GM21423 (cell line): ENCODE measurements around the gene PTPRN2.

Source experiments
- ATAC-seq: cut with Tn5 transposase; IDR thresholded peaks from one replicate; pipeline ENCODE4 v1.9.1; 2021; ENCODE audit warnings: mild to moderate bottlenecking, moderate library complexity; ENCODE audit not compliant: unreplicated experiment

Gene PTPRN2

DNA sequence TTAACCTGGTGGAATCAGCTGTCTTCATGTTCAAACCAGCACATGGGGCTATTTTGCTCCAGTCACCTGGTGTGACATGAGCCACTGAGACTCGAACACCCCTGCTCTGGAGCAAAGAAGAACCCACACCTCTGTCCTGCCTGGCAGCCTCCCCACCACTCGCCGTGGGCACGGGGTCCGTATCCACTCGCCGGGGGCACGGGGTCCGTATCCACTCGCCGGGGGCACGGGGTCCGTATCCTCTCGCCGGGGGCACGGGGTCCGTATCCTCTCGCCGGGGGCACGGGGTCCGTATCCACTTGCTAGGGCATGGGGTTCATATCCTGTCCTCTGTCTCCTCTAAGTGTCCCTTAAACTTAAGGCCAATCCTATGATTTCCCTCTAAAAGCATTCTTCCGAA, 558.7 kb downstream of the PTPRN2 start:
- ATAC-seq, result no peak

DNA sequence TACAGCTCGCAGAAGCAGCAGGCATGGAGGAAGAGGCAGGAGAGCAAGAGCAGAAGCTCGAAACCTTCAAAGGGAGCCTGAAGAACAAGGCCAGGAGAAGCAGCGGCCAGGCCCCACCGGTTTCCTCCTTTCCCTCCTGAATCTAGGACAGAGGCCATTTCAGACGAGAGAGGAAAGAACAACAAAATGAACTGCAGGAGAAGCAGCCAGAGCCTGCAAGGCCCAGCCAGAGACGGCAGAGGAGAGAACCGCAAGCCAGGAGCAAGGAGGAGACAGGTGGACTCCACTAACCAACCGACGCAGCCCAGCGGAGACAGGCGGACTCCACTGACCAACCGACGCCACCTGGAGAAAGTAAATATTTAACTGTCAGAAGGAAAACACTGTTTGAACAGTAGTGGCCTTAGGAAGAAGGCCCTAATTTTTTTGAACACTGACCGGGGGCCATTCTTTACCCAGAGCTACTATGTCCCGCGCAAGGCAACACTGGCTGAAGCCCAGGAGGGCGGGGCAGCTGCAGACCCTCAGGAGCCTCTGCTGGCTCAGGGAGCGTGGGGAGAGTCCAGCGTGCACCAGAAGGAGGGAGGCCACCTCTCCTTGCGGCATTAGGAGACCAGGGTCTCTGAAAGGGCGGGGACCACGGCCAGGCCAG, 559.2 kb downstream of the PTPRN2 start:
- ATAC-seq, result no peak

DNA sequence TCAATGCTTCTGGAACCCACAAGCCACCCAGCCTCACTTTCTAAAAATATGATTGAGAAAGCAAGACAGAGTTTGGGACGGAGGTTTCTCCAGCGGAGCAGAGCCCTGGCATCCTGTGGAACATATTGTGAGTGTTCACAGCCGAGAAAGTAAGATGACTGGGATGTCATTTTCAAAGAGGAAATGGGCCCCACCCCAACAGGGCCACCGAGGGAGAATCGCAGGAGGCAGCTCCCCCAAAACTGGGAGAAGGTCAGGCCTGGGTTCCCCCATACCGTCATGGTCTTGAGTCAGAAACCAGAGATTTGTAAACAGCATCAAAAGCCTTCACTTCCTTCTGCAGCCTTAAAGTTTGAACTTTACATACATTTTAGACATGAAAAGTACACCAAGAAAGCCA, 560.0 kb downstream of the PTPRN2 start:
- no peak for ATAC-seq

DNA sequence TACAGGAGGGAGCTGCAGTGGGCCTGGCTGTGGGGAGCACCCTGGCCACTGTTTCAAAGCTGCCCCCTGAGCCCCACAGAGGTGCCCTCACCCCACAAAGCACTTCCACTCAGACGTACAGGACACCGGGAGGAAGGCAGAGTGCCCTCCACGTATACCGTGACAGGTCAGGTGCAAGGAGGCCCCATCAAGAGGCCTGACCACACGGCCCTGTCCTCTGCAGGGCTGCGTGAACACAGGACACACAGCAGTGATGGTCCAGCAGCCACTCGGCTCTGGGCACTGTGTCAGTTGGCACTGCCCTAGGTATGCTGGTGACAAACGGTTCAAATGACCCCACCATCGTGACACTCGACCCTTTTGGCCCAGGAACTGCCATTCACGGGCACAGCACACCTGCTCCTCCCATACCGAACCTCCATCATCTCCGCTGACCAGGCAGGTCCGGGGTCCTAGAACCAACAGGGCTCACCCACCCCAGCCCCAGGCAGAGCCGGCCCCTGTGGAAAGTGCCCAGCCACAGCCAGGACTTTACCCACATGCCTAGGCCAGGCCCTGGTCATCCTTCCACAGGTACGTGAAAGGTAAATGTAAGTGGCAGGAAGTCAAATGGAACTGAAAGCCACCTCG, 560.9 kb downstream of the PTPRN2 start:
- ATAC-seq, result no peak

DNA sequence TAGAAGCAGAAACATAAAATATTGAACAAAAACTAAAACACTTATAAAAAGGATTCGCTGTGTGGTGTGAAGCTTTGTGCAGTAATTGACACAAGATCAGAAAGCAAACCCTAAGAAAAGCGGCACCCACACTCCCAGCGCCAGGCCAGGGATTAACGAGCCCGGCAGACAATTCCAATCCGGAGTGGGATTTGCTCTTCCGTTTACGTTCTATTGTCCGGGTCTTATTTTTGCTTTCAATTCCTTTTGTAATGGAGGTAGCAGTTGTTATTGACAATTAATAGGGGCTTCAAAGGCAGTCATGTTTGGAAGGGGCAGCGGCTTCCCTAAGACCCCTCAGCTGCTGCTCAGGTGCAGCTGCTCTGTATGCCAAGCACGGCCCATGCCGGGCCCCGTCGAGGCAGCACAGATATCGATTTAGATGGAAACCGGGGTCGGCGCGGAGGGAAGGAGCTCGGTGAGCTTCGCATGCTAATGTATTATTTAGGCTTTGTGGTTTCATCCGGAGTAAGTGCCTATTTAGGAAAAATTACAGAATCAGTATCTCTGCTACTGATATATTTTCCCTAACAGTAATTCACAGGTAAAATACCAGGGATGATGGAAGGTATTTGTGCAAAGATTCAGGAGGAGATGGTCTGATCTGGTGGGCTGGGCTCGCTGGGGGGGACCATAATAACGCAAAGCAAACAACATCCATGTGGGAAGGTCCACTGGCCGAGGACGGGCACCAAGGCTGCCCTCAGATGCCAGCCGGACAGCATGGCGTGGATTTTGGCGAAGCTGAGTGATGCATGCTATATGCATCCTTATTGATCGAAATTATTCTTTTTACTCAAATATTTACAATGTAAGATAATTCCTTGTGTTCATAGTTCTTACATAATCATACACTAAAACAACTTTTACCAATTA, 561.7 kb downstream of the PTPRN2 start:
- no peak for ATAC-seq

DNA sequence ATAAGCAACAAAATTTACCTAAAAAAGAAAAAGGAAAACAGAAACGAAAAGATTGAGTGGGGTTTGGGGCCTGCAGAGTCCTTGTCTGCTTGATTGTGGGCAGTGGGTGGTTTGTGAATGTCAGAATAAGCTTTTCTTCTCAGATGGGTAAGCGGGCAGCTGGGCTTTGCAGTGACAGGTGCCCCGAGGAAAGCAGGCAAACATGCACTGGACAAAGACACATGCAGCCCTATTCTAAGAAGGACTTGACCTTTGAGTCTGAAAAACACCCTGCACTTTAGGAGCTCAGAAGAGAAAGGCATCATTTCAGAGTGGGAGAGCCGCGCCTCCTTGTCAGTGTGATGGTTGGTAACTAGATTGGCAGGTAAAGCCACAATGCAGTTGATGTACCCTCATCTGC, 562.7 kb downstream of the PTPRN2 start:
- no peak for ATAC-seq

DNA sequence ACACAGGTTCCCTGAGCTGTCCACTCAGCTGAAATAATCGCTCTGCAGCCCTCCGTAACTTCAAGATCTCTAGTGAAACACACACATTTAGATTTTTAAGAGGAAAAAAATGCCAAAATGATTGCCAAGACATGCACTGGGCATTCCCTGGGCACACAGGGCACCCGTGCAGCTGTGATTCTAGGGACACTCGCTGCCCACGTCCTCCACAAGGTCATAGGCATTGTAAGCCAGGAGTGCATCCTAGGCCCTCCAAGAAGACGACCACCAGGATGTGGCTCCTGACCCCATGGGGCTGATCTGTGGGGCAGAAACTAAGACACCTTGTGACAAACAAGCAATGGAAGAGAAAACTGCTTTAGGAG, 563.3 kb downstream of the PTPRN2 start:
- ATAC-seq, result no peak

DNA sequence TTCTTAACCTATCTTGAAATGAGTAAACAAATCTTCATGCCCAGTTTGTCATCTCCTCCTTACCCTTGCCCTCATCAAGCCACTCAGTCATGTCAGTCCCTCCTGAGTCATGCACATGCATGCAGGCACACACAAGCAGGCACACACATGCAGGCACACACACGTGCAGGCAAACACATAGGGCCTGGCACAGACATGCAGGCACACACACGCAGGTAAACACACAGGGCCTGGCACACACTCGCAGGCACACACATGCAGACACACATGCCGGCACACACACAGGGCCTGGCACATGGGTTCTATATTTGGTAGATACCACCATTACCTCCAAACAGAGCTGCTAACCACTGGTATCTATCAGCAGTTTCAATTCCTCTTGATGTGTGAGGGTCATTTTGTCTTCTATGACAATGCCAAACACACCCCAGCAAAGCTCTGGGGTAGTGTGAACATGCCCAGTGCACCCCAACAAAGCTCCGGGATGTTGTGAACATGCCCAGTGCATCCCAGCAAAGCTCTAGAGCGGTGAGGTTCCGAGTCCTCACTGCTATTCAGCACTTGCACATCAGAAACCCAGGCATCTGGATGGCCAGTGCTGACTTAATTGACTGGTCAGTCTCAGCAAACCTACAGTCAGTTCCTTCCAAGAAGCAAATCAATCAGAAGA, 563.8 kb downstream of the PTPRN2 start:
- no peak for ATAC-seq

DNA sequence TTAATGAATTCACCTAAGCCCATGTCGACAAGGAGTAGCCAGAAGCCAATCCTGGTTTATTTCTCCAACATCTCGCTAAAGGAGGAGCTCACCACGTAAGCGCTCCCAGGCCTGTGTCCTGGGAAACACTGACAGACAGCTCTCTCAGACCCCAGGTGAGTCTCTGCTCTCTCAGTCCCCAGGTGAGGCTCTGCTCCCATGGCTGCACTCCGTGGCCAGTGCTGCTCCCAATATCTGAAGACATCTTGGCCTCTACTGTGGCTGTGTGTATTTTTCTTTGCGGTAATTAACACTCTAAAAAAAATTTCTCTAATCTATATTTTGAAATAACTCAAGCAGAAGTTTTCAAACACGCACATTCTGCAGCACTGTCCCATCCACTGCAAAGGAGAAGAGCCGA, 564.5 kb downstream of the PTPRN2 start:
- ATAC-seq, result no peak

DNA sequence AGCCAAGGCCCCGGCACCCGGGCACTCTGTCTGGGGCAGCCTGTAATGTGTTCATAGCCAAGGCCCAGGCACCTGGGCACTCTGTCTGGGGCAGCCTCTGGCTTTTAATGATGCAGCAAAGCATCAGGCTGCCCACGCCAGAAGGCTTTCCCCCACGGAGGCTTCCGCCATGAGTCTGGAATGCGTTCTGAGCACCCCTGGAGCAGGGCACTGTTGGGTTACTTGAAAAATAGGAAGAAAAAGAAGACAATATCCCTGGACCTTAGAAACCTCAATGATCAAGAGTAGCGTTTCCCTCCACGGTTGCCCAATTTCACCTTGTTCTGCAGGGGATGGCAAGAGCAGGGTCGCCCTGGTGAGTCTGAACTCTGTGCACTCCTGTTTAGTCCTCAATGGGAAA, 565.0 kb downstream of the PTPRN2 start:
- ATAC-seq, result no peak

DNA sequence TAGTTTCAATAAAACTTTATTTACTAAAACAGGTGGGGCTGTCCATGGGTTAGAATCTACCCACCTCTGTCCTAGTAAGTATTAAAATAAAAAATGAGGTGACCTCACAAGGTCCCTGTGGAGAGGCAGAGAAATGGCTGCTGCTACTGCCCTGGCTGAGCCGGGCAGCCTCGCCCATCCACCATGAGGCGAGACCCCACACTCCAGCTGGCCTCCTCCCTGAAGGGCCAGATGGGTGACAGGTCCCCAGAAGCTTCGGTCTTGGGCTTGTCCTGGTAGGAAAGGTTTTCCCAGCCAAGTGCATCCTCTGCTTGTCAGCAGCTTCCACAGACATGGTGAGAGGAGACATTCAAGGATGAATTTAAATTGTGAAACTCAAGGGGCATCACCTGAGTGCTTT, 565.8 kb downstream of the PTPRN2 start:
- no peak for ATAC-seq

DNA sequence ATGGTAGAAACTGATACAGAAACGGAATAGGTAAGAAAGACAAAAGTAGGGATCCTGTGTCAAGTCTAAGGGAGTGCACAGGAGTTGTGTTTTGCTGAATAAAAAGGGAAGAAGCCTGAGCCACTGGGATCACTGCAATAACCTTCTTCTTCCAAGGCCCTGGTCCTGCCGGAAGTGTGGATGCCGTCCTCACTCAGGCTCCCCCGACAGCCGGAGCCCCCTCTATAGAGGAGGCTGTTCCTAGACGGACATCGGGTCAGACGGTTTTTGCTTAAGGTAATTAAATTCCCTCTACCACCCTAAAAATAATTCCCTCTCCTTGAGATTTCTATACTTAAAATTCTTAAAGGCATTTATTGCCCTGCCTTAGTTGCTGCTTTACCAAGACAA, 566.9 kb downstream of the PTPRN2 start:
- ATAC-seq, result no peak

DNA sequence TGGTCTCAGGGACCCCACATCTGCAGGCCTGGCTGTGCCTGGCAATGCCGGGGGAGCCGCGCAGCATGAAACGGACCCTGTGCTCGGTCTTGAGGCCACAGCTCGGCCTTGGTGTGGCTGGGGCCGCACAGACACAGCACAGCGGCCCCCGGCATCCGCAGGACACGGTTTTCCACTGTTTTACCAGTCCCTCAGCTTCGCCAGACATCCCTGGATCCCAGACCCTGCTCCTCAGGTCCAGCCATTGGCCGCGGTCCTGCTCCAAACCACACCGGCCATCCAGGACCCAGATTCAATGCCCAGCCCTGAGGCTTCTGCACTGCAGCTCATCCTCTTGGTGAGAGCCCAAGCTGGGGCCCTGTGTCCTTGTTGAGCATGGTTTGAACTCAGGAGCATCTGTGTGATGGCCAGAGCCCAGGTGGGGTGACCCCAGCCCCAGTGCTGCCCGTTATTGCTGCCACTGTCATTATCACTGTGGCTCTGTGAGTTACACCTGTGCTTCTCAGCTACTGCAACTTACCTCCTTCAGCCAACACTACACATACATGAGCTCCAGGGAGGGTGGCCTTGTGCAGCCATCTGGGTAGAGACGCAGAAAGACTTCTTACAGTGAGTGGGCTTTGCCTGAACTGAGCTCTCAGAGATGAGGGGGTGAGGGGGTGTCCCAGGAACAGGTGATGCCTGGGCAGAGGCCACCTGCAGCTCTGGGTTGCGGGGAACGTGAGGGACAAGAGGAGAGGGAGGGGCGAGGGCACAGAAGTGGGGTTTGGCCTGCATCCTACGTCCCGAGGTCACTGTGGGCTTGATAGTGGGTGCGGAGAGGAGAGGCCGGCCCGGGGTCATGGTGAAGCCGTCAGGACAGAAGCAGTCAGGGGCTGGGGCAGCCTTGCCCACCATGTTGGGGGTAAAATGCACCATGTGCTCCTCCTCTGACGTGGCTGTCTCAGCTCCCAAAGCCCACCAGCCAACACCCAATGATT, 567.6 kb downstream of the PTPRN2 start:
- no peak for ATAC-seq

DNA sequence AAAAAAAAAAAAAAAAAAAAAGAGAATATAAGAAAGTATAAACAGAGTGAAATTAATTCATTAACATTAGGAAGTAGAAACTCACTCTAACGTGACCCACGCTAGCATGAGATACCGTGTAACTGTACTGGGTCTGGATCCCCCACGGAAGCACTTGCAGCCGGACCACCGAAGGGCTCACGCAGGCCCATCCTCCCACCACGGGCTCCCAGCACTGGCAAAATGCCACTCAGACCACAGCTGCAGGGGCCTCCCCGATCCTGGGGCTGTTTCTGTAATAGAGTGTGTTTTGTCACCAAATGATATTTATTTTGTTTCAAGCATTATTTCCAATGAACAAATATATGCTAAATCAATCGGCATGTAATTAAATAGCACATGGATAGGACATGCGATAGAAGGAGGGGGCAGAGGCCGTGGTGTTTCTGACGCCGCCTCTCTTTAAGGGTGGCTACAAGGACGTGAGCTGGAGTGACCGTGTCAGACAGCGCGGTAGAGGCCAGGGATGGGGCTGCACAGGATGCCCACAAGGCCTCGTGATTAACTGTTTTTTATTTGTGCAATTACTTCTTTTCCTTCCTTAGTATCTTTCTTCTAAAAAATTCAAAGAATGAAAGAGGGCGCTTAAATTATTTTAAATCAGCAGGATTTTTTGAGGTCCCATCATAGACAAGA, 568.5 kb downstream of the PTPRN2 start:
- ATAC-seq, result no peak

DNA sequence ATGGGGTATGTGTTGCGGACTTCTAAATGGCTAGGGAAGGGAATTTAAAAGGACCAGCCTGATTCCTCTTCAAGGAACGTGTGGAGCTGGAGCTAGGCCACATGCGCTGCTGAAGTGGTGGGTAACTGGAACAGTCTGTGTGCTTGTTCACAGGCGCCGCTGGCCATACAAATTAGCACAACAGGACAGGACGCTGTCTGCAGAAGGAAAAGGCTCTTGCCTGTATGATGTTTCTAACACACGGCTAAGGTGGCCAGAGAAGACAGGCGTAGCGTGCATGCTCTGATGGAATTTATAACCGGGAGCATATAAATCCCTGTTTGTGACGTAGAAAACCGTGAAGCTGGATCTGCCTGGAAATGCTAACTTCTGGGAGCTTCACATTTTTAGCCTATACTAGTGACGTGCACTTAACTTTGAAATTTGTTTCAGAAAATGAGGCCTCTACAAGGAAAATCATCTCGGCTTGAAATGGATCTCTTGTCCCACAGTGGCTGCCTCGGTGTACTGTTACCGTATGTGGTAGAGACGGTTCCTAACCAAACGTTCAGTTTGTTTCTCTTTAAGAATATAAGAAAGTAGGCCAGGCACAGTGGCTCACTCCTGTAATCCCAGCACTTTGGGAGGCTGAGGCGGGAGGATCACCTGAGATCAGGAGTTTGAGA, 569.4 kb downstream of the PTPRN2 start:
- ATAC-seq, result no peak

DNA sequence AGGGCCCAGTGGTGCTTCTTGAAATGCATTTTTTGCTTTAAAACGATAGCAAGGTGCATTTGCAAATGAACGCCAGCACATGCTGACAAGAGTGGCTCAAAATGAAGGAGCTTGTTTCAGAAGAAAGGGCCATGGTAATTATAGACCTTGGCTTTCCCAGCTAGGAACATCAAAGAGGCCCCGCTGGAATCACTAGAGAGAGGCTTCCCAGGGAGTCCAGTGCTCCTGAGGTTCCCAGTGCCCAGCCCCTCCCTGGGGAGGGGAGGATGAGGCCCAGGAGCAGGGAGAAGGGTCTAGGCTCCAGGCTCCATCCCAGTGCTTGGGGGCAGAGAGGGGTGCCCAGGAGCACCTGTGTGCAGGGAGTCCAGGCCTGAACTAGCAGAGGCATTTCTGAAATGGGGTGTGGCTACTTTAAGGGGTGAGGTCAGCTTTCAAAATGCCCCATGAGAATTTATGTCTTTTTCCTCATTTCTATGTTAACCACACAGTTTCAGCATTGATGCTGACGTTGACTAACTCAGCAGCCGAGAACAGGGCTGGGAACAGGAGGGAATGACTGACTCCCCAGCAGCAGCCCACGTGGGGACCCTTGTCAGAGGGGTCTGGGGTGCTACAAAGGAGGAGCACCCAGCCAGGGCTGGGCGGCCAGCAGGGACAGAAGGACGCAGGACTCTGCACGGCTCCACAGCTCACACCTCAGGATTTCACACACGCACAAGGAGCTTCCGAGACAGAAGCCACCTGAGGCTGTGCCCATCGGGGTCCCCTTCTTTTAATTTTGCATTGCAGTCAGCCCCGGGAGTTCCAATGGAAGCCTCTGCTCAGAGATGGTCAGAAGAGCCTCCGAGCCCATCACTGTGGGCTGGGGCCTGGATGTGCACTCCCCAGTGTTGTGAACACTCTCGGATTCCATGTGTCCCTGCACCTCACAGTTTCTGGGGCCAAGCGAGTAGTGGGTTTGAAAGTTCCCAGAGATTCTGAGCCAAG, 570.2 kb downstream of the PTPRN2 start:
- no peak for ATAC-seq

DNA sequence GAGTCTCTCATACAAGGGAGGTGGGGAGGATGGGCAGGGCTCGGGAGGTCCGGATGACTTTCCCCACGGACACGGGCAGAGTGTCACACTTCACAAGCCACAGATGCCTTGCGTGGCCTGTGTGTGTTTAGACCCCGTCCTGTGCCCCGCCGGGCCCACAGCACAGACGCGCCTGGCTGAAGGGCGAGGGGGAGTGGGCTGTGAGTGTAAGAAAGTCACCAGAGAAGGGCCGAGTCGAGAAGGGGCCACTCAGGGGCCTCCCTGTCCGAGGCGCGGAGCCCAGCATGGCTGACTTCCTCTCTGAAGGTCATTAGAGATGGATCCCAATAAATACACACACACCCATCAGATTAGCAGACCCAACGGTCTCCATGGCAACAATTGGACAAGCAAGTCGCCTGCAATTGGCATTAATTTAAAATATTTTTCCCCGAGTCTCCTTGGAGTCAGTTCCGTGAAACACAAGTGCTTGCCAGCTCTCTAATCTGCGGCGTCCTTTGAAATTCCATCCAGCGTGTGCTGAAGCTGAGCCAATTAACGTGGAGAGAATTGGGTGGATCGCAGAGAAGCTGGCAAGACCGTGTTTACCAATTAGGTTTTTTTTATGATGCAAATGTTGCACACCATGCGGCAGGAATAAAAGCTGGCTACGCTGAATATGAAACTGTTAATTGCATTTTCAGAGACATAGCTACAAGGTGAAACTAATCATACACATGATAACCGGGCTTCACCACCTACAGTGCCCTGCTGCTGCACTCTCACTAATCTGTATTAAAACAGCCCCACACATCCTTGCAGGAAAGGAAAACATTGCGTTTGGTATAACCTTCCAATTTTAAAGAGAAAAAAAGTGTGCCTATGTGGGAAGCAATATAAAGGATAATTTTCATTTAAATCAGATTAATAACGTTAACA, 571.2 kb downstream of the PTPRN2 start:
- ATAC-seq, result no peak
